ENCODE measurements around the gene B3GALT4. TPM values are rescaled to one million over a fixed set of nuclear protein-coding genes. Genes with fewer than 3 reads are reported as not detected.
A peak's percentile ranks its signal among the peaks of the same experiment; 100 is the strongest.
"Not testable (repeated sequence)": the region's sequence is repeated elsewhere in the genome, so short reads cannot be mapped to it uniquely, and the experiment has no call there.

B3GALT4 gene
- total and polyA plus RNA-seq, 10 donors: 11.5 to 31.6 (median 24.0) TPM

GRCh38 chr6:33280539-33280938, 3.6 kb downstream of the B3GALT4 start:
- peaks cover 0 to 86% (median 60%) of the 10 kb centered on the region in 6 donors for H3K36me3 ChIP-seq
- H3K9me3 ChIP-seq: no peaks in the 10 kb centered on the region
- 77 to 92% (median 85%) methylated on average over 5 to 6 of the region's 6 CpGs for WGBS, 5 donors
- intact Hi-C loops (cut with DNase I; ENCODE audit: low total_unique reads): no loop called here
- no peak overlapping the region for H3K4me3 ChIP-seq
- H3K27me3 ChIP-seq (replicated peaks in 1 of 7): no peaks in the 10 kb centered on the region
- peak overlapping the region in 4 of 8 donors; percentile 97 to 99 (median 98) for H3K27ac ChIP-seq
- H3K4me1 ChIP-seq: peaks cover 32 to 66% (median 49%) of the 10 kb centered on the region in 6 donors
- DNase-seq: peak; percentile 74
- TF ChIP-seq POLR2AphosphoS5 (IDR thresholded peaks at IDR 0.05): peak in 2 of 3 donors; percentile 28 to 74
- TF ChIP-seq, protein P1, sequence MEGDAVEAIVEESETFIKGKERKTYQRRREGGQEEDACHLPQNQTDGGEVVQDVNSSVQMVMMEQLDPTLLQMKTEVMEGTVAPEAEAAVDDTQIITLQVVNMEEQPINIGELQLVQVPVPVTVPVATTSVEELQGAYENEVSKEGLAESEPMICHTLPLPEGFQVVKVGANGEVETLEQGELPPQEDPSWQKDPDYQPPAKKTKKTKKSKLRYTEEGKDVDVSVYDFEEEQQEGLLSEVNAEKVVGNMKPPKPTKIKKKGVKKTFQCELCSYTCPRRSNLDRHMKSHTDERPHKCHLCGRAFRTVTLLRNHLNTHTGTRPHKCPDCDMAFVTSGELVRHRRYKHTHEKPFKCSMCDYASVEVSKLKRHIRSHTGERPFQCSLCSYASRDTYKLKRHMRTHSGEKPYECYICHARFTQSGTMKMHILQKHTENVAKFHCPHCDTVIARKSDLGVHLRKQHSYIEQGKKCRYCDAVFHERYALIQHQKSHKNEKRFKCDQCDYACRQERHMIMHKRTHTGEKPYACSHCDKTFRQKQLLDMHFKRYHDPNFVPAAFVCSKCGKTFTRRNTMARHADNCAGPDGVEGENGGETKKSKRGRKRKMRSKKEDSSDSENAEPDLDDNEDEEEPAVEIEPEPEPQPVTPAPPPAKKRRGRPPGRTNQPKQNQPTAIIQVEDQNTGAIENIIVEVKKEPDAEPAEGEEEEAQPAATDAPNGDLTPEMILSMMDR (IDR thresholded peaks at IDR 0.05 in 8 of 11, conservative IDR thresholded peaks at IDR 0.05 in 3 of 11): no peak

- intact Hi-C loops (cut with DNase I; ENCODE audit: low total_unique reads); H3K4me3 ChIP-seq; H3K9me3 ChIP-seq; H3K27ac ChIP-seq; DNase-seq; H3K27me3 ChIP-seq (replicated peaks in 1 of 7): not testable (repeated sequence)
- WGBS, 5 donors: 87 to 98% (median 91%) methylated on average over 4 of the region's 4 CpGs
- Histone ChIP-seq H3K4me1 (peaks cover 14 to 52% (median 29%) of the 10 kb centered on the region in 6 donors), H3K36me3 (peaks cover 0 to 78% (median 57%) of the 10 kb centered on the region in 6 donors)
These were observed 8.3 kb downstream of the B3GALT4 start for GRCh38 chr6:33285214-33285613.

DNA sequence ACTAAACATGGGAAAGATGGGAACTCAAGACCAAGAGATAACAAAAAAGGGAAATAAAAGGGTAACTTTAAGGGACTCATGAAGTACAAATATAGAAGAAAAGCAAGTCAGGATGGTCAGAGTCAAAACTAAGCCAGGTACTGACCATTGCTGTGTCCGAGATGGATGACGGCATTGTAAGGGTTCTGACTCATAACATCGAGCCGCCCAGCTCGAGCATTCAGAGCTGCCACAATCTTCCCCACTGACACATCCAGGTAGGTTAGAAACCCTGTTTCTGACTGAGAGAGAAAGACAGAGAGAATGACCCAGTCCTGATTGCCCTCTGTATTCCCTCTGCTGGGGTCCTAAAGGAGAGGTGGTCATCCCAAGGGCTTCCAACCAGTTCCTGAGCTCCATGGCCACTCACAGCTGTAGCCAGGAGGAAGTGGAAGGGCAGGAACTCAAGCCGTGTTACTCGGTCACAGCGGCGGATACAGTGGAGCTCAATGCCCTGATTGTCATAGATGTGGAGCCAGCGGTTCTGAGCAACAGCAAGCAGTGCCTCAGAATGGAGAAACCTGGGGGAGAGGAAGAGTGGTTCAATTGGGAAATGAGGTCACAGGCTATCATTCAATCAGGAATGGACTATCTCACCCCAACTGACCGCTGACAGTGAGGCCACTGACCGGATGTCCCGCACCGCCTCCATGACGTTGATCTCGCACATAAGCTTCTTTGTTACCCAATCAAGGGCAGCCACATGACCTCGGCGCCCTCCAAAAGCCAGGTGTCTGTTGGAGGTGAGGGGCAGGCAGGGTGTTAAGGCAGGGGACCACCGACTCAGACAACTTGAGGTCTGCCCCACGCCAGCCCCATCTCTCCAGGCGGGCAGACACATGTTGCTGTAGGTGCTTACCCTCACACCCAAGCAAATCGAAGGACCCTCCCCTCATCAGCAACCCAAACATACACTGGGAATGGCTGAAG, 10.3 kb downstream of the B3GALT4 start:
- peaks cover 15 to 49% (median 33%) of the 10 kb centered on the region in 6 donors for H3K4me1 ChIP-seq
- intact Hi-C loops (cut with DNase I; ENCODE audit: low total_unique reads): no loop called here
- no peaks in the 10 kb centered on the region for H3K27me3 ChIP-seq (replicated peaks in 1 of 7)
- TF ChIP-seq POLR2AphosphoS5 (IDR thresholded peaks at IDR 0.05) (no peak), POLR2A (IDR thresholded peaks at IDR 0.05) (no peak)
- TF ChIP-seq, protein P1 (IDR thresholded peaks at IDR 0.05 in 8 of 11, conservative IDR thresholded peaks at IDR 0.05 in 3 of 11): no peak
- no peak for DNase-seq
- H3K4me3 ChIP-seq: peak overlapping the region in 2 of 8 donors; percentile 79 to 86
- no peaks in the 10 kb centered on the region for H3K9me3 ChIP-seq
- WGBS, 5 donors: 88 to 94% (median 90%) methylated on average over 22 of the region's 22 CpGs
- H3K36me3 ChIP-seq: peaks cover 4 to 77% (median 58%) of the 10 kb centered on the region in 6 donors
- H3K27ac ChIP-seq: no peak overlapping the region

DNA sequence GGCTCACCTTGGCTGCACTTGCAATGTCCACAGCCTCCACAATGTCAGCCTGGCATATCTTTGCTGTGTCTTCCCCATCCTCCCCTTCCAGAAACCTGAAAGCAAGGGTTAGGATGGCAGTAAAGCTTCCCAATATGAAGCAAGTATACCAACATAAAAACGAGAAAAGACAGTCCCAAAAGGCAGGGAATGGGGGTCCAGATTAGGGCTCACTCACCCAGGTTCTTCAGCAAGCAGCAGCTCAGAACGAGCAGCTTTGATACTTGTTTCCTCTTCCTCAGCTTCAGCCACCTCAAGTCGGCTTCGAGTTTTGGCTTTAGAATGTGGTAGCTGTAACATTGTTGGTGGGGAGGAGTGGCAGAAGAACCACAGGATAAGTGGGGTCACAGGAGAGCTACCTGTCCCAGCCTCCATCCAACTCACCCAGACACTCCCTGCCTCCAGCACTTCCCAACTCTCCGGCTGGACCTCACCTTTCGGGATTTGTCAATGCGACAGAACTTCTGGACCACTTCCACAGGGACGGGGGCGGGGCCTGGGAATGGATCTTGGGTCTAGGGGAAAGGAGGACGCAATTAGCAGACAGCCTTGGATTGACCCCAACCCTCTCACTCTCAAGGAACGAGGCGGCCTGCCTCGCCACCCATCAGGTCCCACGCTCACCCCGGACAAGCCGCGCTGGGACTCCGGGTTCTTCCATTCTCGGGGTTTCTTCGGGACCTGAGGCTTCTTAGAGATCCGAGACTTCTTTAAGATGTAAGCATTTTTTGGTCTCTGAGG, 11.4 kb downstream of the B3GALT4 start:
- no peaks in the 10 kb centered on the region for H3K27me3 ChIP-seq (replicated peaks in 1 of 7)
- peak overlapping the region; percentile 76 to 94 (median 88) for H3K27ac ChIP-seq
- intact Hi-C loops (cut with DNase I; ENCODE audit: low total_unique reads): no loop called here
- peak overlapping the region; percentile 66 to 86 (median 83) for H3K4me3 ChIP-seq
- TF ChIP-seq, protein P1 (IDR thresholded peaks at IDR 0.05 in 8 of 11, conservative IDR thresholded peaks at IDR 0.05 in 3 of 11): no peak
- TF ChIP-seq POLR2AphosphoS5 (IDR thresholded peaks at IDR 0.05) (no peak), POLR2A (IDR thresholded peaks at IDR 0.05) (no peak)
- peaks cover 4 to 77% (median 60%) of the 10 kb centered on the region in 6 donors for H3K36me3 ChIP-seq
- WGBS, 5 donors: 9 to 13% (median 10%) methylated on average over 18 to 21 of the region's 21 CpGs
- H3K4me1 ChIP-seq: peaks cover 15 to 54% (median 33%) of the 10 kb centered on the region in 6 donors
- DNase-seq: no peak
- no peaks in the 10 kb centered on the region for H3K9me3 ChIP-seq

Data from spleen (tissue), 11 donors.